K562 (cell line): ENCODE measurements around the gene EPN3. TPM values are rescaled to one million over a fixed set of nuclear protein-coding genes. Genes with fewer than 3 reads are reported as not detected.

Experiments
- ATAC-seq: fragments of 200-7000 bp; cut with Tn5 transposase; 3 replicates; pipeline ENCODE4 v1.9.1; 2020; ENCODE audit warnings: moderate library complexity
- BruUV-seq: library from RNA; stranded (reverse); fragments of 400-500 nt; replicated peaks from 2 replicates; lab custom pipeline; 2021; lab: Mats Ljungman, UMichigan
- CTCF ChIA-PET: fragments of 300-600 bp; formaldehyde crosslinking; extraction: SDS; loops from one replicate; lab custom pipeline; 2021; ENCODE audit warnings: low intra/inter-chr PET ratio; lab: Yijun Ruan, JAX
- POLR2A ChIA-PET: fragments of 300-600, 350-650 bp; sonication (Branson Sonifier 250); formaldehyde crosslinking; extraction: SDS; loops from one replicate; lab custom pipeline; 2021; ENCODE audit warnings: antibody characterized with exemption, inconsistent platforms; lab: Yijun Ruan, JAX
- DNase-seq, 4 experiments: peaks; one replicate each; pipeline versions ENCODE4 v3.0.0 to v3.0.0-alpha.2; 2011 to 2018; ENCODE audit warnings: low spot score in 3 of 4, mixed read lengths in 3 of 4; ENCODE audit errors: extremely low read depth in 1 of 4
- FAIRE-seq: peaks from 2 replicates; lab custom pipeline; 2011; peaks lifted over from hg19 to GRCh38; lab: Jason Lieb, UNC
- H2AFZ ChIP-seq: 2 replicates; pipeline ENCODE4 v1.6.0; 2011; ENCODE audit warnings: low read depth, low read length, control low read depth, inconsistent platforms
- H3K27ac ChIP-seq: fragments of 200-600 bp; 3 replicates; pipeline ENCODE4 v1.8.0; 2011; ENCODE audit warnings: low read depth, mild to moderate bottlenecking, control low read depth, inconsistent platforms, low read length, moderate library complexity, mixed read lengths; ENCODE audit errors: extremely low read depth
- H3K27me3 ChIP-seq, 2 experiments: fragments of 300-600 bp in 1 of 2; 2 replicates in 1 of 2; 3 replicates in 1 of 2; pipeline versions ENCODE4 v1.6.0 to v1.8.0; 2011; ENCODE audit warnings: inconsistent platforms in 2 of 2, low read length in 2 of 2, mild to moderate bottlenecking in 1 of 2, mixed read lengths in 1 of 2, moderate library complexity in 1 of 2; ENCODE audit not compliant: control insufficient read depth in 2 of 2, insufficient read depth in 2 of 2
- H3K36me3 ChIP-seq: fragments of 300-600 bp; 3 replicates; pipeline ENCODE4 v1.8.0; 2011; ENCODE audit warnings: mild to moderate bottlenecking, low read length, inconsistent platforms; ENCODE audit not compliant: control insufficient read depth, insufficient read depth
- H3K4me1 ChIP-seq, 2 experiments: fragments of 200-600 bp in 1 of 2; replicated peaks in 1 of 2; 2 replicates in 1 of 2; 3 replicates in 1 of 2; pipeline versions ENCODE4 v1.5.1 to v1.8.0; 2011; ENCODE audit warnings: inconsistent platforms in 2 of 2, low read length in 2 of 2, mild to moderate bottlenecking in 1 of 2, mixed read lengths in 1 of 2, moderate library complexity in 1 of 2; ENCODE audit not compliant: control insufficient read depth in 2 of 2, insufficient read depth in 2 of 2
- H3K4me2 ChIP-seq: 2 replicates; pipeline ENCODE4 v1.6.1; 2011; ENCODE audit warnings: low read length, control low read depth, inconsistent platforms, mixed read lengths; ENCODE audit not compliant: insufficient read depth
- H3K4me3 ChIP-seq: fragments of 200-600 bp; sonication (generic), shearing (Covaris generic); 2 replicates; pipeline ENCODE4 v1.5.1; 2016; ENCODE audit warnings: control low read depth, inconsistent platforms
- H3K79me2 ChIP-seq: fragments of 200-600 bp; 3 replicates; pipeline ENCODE4 v1.8.0; 2011; ENCODE audit warnings: low read length, inconsistent platforms; ENCODE audit not compliant: control insufficient read depth, insufficient read depth
- H3K9ac ChIP-seq, 2 experiments: 2 replicates each; pipeline versions ENCODE4 v1.6.0 to v1.6.1; 2011; ENCODE audit warnings: low read depth in 2 of 2, low read length in 2 of 2, control low read depth in 1 of 2, inconsistent platforms in 1 of 2, mild to moderate bottlenecking in 1 of 2, mixed read lengths in 1 of 2; ENCODE audit not compliant: insufficient read depth in 1 of 2
- H3K9me1 ChIP-seq: one replicate; pipeline ENCODE4 v1.6.0; 2011; ENCODE audit warnings: inconsistent platforms, mild to moderate bottlenecking, low read length, moderate library complexity; ENCODE audit not compliant: control insufficient read depth, insufficient read depth
- H3K9me3 ChIP-seq: replicated peaks from 2 replicates; pipeline ENCODE4 v1.5.1; 2011; ENCODE audit warnings: low read depth, low read length, inconsistent platforms; ENCODE audit not compliant: control insufficient read depth, insufficient read depth
- H4K20me1 ChIP-seq: replicated peaks from 2 replicates; pipeline ENCODE4 v1.6.1; 2011; ENCODE audit warnings: low read length, inconsistent platforms, mixed read lengths; ENCODE audit not compliant: control insufficient read depth, insufficient read depth
- ARID3B ChIP-seq: fragments of 250-450 bp; sonication (Bioruptor Pico); IDR thresholded peaks from 2 replicates; pipeline ENCODE4 v1.4.0; 2020; ENCODE audit warnings: borderline replicate concordance
- CREM ChIP-seq: IDR thresholded peaks from 2 replicates; pipeline ENCODE4 v1.6.1; 2014; ENCODE audit warnings: antibody characterized with exemption, low read depth
- EZH2 ChIP-seq: IDR thresholded peaks from 2 replicates; pipeline ENCODE4 v1.6.1; 2012; ENCODE audit warnings: low read depth, mild to moderate bottlenecking, inconsistent platforms, low read length, borderline replicate concordance
- GTF3C2 ChIP-seq: IDR thresholded peaks from 3 replicates; pipeline ENCODE4 v1.6.1; 2011; ENCODE audit warnings: borderline replicate concordance, mild to moderate bottlenecking, moderate library complexity; ENCODE audit not compliant: insufficient read length; ENCODE audit errors: extremely low read depth
- IRF9 ChIP-seq: fragments of 450-650 bp; IDR thresholded peaks from 2 replicates; pipeline ENCODE4 v1.6.1; 2016; ENCODE audit warnings: missing biosample characterization, missing genetic modification characterization
- KHSRP ChIP-seq: fragments of 450-650 bp; IDR thresholded peaks from 2 replicates; pipeline ENCODE4 v1.6.1; 2017
- MAX ChIP-seq: sonication (generic); formaldehyde crosslinking; IDR thresholded peaks from 2 replicates; pipeline ENCODE4 v1.9.0; 2022; ENCODE audit warnings: mild to moderate bottlenecking, missing genetic modification reagents
- NCOA2 ChIP-seq, 2 experiments: fragments of 450-650 bp; IDR thresholded peaks; 2 replicates each; pipeline ENCODE4 v1.6.1; 2018; ENCODE audit warnings: mild to moderate bottlenecking in 2 of 2, moderate library complexity in 1 of 2; ENCODE audit not compliant: partially characterized antibody in 2 of 2
- PRPF4 ChIP-seq: fragments of 200-400 bp; formaldehyde crosslinking; IDR thresholded peaks from one replicate; pipeline ENCODE4 v1.6.1; 2017; ENCODE audit warnings: low read length, low read depth, mild to moderate bottlenecking; ENCODE audit not compliant: insufficient read depth, poor library complexity, severe bottlenecking
- SRSF1 ChIP-seq: fragments of 200-400 bp; formaldehyde crosslinking; IDR thresholded peaks from 2 replicates; pipeline ENCODE4 v1.6.1; 2017; ENCODE audit warnings: mild to moderate bottlenecking, low read depth, low read length, moderate library complexity
- ZFP1 ChIP-seq: fragments of 450-650 bp; formaldehyde crosslinking; IDR thresholded peaks from 2 replicates; pipeline ENCODE4 v1.4.0; 2020; ENCODE audit warnings: mild to moderate bottlenecking, mixed read lengths
- ZFX ChIP-seq: sonication (generic); formaldehyde crosslinking; IDR thresholded peaks from 2 replicates; pipeline ENCODE4 v1.8.0; 2022; ENCODE audit warnings: mild to moderate bottlenecking, missing genetic modification reagents, moderate library complexity
- ZNF764 ChIP-seq: fragments of 250-450 bp; sonication (Bioruptor Pico); IDR thresholded peaks from 2 replicates; pipeline ENCODE4 v1.4.0; 2020; ENCODE audit warnings: low read depth, mild to moderate bottlenecking, moderate library complexity
- WGBS: fragments of 100-300 bp; shearing (Covaris generic); methylation state at CpG from one replicate; pipeline ENCODE4 v1.1.6; 2016; ENCODE audit warnings: low coverage, mixed read lengths; ENCODE audit not compliant: insufficient coverage; ENCODE audit errors: missing lambda C conversion rate; 5-methylcytosine and 5-hydroxymethylcytosine counted together
- in situ Hi-C: fragments of 300-500 bp; cut with MboI; formaldehyde crosslinking; loops from 4 replicates; pipeline ENCODE4 v1.15.0; 2018; ENCODE audit warnings: inconsistent platforms, mixed read lengths
- intact Hi-C: fragments of 100-400 bp; cut with micrococcal nuclease; formaldehyde crosslinking; loops from 2 replicates; pipeline ENCODE4 v1.14.2; 2022
- polyA plus RNA-seq, 8 experiments: library from polyadenylated mRNA; depleted of rRNA in 4 of 8; stranded (reverse) in 5 of 8; unstranded in 3 of 8; fragments of >200 nt; fragmentation: Nextera tagmentation in 2 of 8; fragmentation: Illumina TruSeq in 1 of 8; extraction: Ambion mirVana in 2 of 8; extraction: Trizol in 1 of 8; gene quantifications; 2 replicates each; pipeline versions ENCODE4 v1.2.1 to v1.2.3, GENCODE V29; 2011 to 2014; ENCODE audit warnings: inconsistent platforms in 1 of 8, missing spikeins in 1 of 8
- total RNA-seq, 7 experiments: library from RNA; depleted of rRNA in 6 of 7; stranded (reverse); fragments of >200 nt in 6 of 7; fragmentation: Illumina TruSeq in 2 of 7; extraction: Trizol in 2 of 7; gene quantifications; 2 replicates each; pipeline versions ENCODE4 v1.2.1 to v1.2.3, GENCODE V29; 2011 to 2021; ENCODE audit warnings: low replicate concordance in 1 of 7
- TF ChIP-seq, protein P1 (sequence below): fragments of 450-650 bp; IDR thresholded peaks from 2 replicates; pipeline ENCODE4 v1.6.1; 2016; ENCODE audit warnings: borderline replicate concordance

EPN3 gene
- total and polyA plus RNA-seq, 9 of the 15 experiments (the other 6 are each of a cell fraction or from before 2014, with no cell fraction given) = 0.16 TPM; not detected in 8

GRCh38 chr17:50492214-50492613, 40.3 kb upstream of the EPN3 start:
- in situ Hi-C loops = no loop called here
- Histone ChIP-seq H3K9me3 (no peaks in the 10 kb centered on the region), H3K4me1 (no peaks in the 10 kb centered on the region; a peak in 2 of 5 replicates), H3K27me3 (no peaks in the 10 kb centered on the region; a peak in 1 of 5 replicates), H3K9ac (no peak overlapping the region), H2AFZ (no peak overlapping the region), H3K4me2 (no peak overlapping the region), H3K36me3 (no peaks in the 10 kb centered on the region), H3K4me3 (no peak overlapping the region), H3K79me2 (no peaks in the 10 kb centered on the region), H3K9me1 (no peaks in the 10 kb centered on the region), H4K20me1 (no peaks in the 10 kb centered on the region), H3K27ac (no peak overlapping the region)
- WGBS = 50% methylated on average over 2 of the region's 8 CpGs
- POLR2A ChIA-PET = interaction anchor here (1.0 kb wide), 1 partner anchor 38 kb away, joined by 3 read pairs; no protein-coding TSS in a partner anchor
- no peak for FAIRE-seq
- CTCF ChIA-PET = no interaction called here
- intact Hi-C loops = no loop called here
- BruUV-seq = no TSS peak
- ATAC-seq = no peak
- DNase-seq = no peak
- TF ChIP-seq KHSRP (no peak), ZFX (no peak), MAX (CRISPR knock-in tag) (no peak), PRPF4 (no peak), EZH2 (no peak), SRSF1 (no peak), IRF9 (no peak), ZFP1 (CRISPR knock-in tag) (no peak), GTF3C2 (no peak), NCOA2 (IDR thresholded peaks at IDR 0.05; ENCODE audit: partially characterized antibody in 2 of 2) (no peak), ZNF764 (no peak), CREM (no peak), ARID3B (no peak)
- TF ChIP-seq, protein P1, sequence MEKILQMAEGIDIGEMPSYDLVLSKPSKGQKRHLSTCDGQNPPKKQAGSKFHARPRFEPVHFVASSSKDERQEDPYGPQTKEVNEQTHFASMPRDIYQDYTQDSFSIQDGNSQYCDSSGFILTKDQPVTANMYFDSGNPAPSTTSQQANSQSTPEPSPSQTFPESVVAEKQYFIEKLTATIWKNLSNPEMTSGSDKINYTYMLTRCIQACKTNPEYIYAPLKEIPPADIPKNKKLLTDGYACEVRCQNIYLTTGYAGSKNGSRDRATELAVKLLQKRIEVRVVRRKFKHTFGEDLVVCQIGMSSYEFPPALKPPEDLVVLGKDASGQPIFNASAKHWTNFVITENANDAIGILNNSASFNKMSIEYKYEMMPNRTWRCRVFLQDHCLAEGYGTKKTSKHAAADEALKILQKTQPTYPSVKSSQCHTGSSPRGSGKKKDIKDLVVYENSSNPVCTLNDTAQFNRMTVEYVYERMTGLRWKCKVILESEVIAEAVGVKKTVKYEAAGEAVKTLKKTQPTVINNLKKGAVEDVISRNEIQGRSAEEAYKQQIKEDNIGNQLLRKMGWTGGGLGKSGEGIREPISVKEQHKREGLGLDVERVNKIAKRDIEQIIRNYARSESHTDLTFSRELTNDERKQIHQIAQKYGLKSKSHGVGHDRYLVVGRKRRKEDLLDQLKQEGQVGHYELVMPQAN = no peak
